Activated CD8-positive, alpha-beta memory T cell treated with anti-CD3 and anti-CD28 coated beads, Interleukin-2, amount 50 U/mL, for 48 hours (primary cell): ENCODE data around the gene LRTM2.
"Not testable (repeated sequence)": the region's sequence is repeated elsewhere in the genome, so short reads cannot be mapped to it uniquely, and the experiment has no call there.

Experiments used
- DNase-seq: peaks from one replicate; pipeline ENCODE4 v3.0.0-alpha.2; 2020

LRTM2 gene

GRCh38 chr12:1812650-1813302 is 7.6 kb upstream of the LRTM2 start:
- DNase-seq: no peak

- no peak for DNase-seq
Measured at GRCh38 chr12:1814266-1814665, 6.1 kb upstream of the LRTM2 start.

GRCh38 chr12:1815108-1815507 is 5.3 kb upstream of the LRTM2 start:
- no peak for DNase-seq

GRCh38 chr12:1815814-1816729 is 4.3 kb upstream of the LRTM2 start:
- DNase-seq: no peak

- no peak for DNase-seq
Measured at GRCh38 chr12:1816730-1817348, 3.5 kb upstream of the LRTM2 start.

GRCh38 chr12:1817928-1818327 is 2.4 kb upstream of the LRTM2 start:
- not testable (repeated sequence) for DNase-seq

- DNase-seq: no peak
Measured at GRCh38 chr12:1819050-1819449, 1.3 kb upstream of the LRTM2 start.

GRCh38 chr12:1819571-1819970 is 794 bp upstream of the LRTM2 start:
- DNase-seq: no peak

- DNase-seq: no peak
Measured at GRCh38 chr12:1820896-1821291, 529 bp downstream of the LRTM2 start.

- no peak for DNase-seq
Measured at GRCh38 chr12:1821805-1822204, 1.4 kb downstream of the LRTM2 start.

- DNase-seq: no peak
Measured at GRCh38 chr12:1822699-1823098, 2.3 kb downstream of the LRTM2 start.

- no peak for DNase-seq
Measured at GRCh38 chr12:1823237-1823636, 2.9 kb downstream of the LRTM2 start.

GRCh38 chr12:1825382-1826102 is 5.2 kb downstream of the LRTM2 start:
- DNase-seq: no peak

GRCh38 chr12:1826401-1826800 is 6.0 kb downstream of the LRTM2 start:
- no peak for DNase-seq

GRCh38 chr12:1826867-1827705 is 6.7 kb downstream of the LRTM2 start:
- DNase-seq: no peak

GRCh38 chr12:1827826-1828805 is 7.8 kb downstream of the LRTM2 start:
- DNase-seq: no peak

GRCh38 chr12:1828856-1829255 is 8.5 kb downstream of the LRTM2 start:
- no peak for DNase-seq

- no peak for DNase-seq
Measured at GRCh38 chr12:1829306-1829900, 9.0 kb downstream of the LRTM2 start.

- DNase-seq: no peak
Measured at GRCh38 chr12:1830401-1830845, 10.1 kb downstream of the LRTM2 start.
